ENCODE results near the gene PDE3B. TPM values are rescaled to one million over a fixed set of nuclear protein-coding genes. Genes with fewer than 3 reads are reported as not detected.

The PDE3B gene
- total RNA-seq, 1 donor from 2014 or later = 14.1 TPM

- Mint-ChIP-seq H3K27me3 (ENCODE audit: unreplicated experiment) (no peaks in the 10 kb centered on the region), H3K36me3 (ENCODE audit: unreplicated experiment) (peaks cover 8% of the 10 kb centered on the region), H3K4me1 (ENCODE audit: low read depth, unreplicated experiment) (peaks cover 4% of the 10 kb centered on the region), H3K27ac (ENCODE audit: unreplicated experiment) (no peak overlapping the region), H3K4me3 (ENCODE audit: unreplicated experiment) (no peak overlapping the region), H3K9me3 (ENCODE audit: unreplicated experiment) (peaks cover 6% of the 10 kb centered on the region)
- no peak for TF ChIP-seq CTCF (IDR thresholded peaks at IDR 0.05; ENCODE audit: partially characterized antibody, unreplicated experiment)
- no peak for DNase-seq
Observed at GRCh38 chr11:14884667-14885273, 241.2 kb downstream of the PDE3B start.

- Mint-ChIP-seq H3K27me3 (ENCODE audit: unreplicated experiment) (peaks cover 1% of the 10 kb centered on the region), H3K27ac (ENCODE audit: unreplicated experiment) (no peak overlapping the region), H3K9me3 (ENCODE audit: unreplicated experiment) (peaks cover 9% of the 10 kb centered on the region), H3K4me1 (ENCODE audit: low read depth, unreplicated experiment) (peaks cover 1% of the 10 kb centered on the region), H3K36me3 (ENCODE audit: unreplicated experiment) (peaks cover 8% of the 10 kb centered on the region), H3K4me3 (ENCODE audit: unreplicated experiment) (no peak overlapping the region)
- no peak for DNase-seq
- TF ChIP-seq CTCF (IDR thresholded peaks at IDR 0.05; ENCODE audit: partially characterized antibody, unreplicated experiment) = no peak
Observed at GRCh38 chr11:14886513-14886912, 242.9 kb downstream of the PDE3B start.

- peak; percentile 93 for DNase-seq
- peaks cover 5% of the 10 kb centered on the region for H3K9me3 Mint-ChIP-seq (ENCODE audit: unreplicated experiment)
- H3K27ac Mint-ChIP-seq (ENCODE audit: unreplicated experiment) = peak overlapping the region; percentile 77
- peaks cover 8% of the 10 kb centered on the region for H3K4me1 Mint-ChIP-seq (ENCODE audit: low read depth, unreplicated experiment)
- peaks cover 1% of the 10 kb centered on the region for H3K27me3 Mint-ChIP-seq (ENCODE audit: unreplicated experiment)
- TF ChIP-seq CTCF (IDR thresholded peaks at IDR 0.05; ENCODE audit: partially characterized antibody, unreplicated experiment) = no peak
- no peaks in the 10 kb centered on the region for H3K36me3 Mint-ChIP-seq (ENCODE audit: unreplicated experiment)
- H3K4me3 Mint-ChIP-seq (ENCODE audit: unreplicated experiment) = peak overlapping the region; percentile 97
Observed at GRCh38 chr11:14891143-14892035, 247.8 kb downstream of the PDE3B start.

- Mint-ChIP-seq H3K36me3 (ENCODE audit: unreplicated experiment) (no peaks in the 10 kb centered on the region), H3K27ac (ENCODE audit: unreplicated experiment) (peak within 1 kb of the TSS; percentile 77), H3K27me3 (ENCODE audit: unreplicated experiment) (peaks cover 1% of the 10 kb centered on the region), H3K4me3 (ENCODE audit: unreplicated experiment) (peak within 1 kb of the TSS; percentile 97), H3K9me3 (ENCODE audit: unreplicated experiment) (peaks cover 5% of the 10 kb centered on the region), H3K4me1 (ENCODE audit: low read depth, unreplicated experiment) (peaks cover 8% of the 10 kb centered on the region)
- peak; percentile 91 for DNase-seq
- TF ChIP-seq CTCF (IDR thresholded peaks at IDR 0.05; ENCODE audit: partially characterized antibody, unreplicated experiment) = no peak
Observed at GRCh38 chr11:14892036-14892556, 248.5 kb downstream of the PDE3B start, which contains the start of gene CYP2R1. CYP2R1 (minus strand) TSS chr11:14892231; CDS start chr11:14892205, 26 bp downstream.
